ENCODE measurements around the gene CTNNA2.

DNA sequence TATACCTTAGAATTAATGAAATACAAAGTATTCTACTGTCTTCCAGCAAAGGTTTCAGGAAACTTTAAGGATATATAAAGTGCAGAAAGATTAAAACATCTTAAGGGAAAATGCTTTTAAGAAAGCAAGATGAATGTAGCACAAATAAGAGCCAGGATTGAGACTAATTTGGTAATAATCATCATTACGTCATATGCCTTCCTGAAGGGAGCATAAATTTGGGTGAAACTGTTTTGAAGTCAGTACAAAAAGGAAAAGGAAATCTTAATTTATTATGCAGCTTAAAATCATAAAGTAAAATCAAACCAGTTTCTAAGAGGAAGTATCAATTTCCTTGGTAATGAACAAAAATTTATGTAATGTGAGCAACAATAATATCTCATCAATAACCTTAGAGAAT, 221.7 kb downstream of the CTNNA2 start:
- TF ChIP-seq POLR2AphosphoS5 (IDR thresholded peaks at IDR 0.05; ENCODE audit: low read depth, low read length): no peak
- TF ChIP-seq, protein P1, sequence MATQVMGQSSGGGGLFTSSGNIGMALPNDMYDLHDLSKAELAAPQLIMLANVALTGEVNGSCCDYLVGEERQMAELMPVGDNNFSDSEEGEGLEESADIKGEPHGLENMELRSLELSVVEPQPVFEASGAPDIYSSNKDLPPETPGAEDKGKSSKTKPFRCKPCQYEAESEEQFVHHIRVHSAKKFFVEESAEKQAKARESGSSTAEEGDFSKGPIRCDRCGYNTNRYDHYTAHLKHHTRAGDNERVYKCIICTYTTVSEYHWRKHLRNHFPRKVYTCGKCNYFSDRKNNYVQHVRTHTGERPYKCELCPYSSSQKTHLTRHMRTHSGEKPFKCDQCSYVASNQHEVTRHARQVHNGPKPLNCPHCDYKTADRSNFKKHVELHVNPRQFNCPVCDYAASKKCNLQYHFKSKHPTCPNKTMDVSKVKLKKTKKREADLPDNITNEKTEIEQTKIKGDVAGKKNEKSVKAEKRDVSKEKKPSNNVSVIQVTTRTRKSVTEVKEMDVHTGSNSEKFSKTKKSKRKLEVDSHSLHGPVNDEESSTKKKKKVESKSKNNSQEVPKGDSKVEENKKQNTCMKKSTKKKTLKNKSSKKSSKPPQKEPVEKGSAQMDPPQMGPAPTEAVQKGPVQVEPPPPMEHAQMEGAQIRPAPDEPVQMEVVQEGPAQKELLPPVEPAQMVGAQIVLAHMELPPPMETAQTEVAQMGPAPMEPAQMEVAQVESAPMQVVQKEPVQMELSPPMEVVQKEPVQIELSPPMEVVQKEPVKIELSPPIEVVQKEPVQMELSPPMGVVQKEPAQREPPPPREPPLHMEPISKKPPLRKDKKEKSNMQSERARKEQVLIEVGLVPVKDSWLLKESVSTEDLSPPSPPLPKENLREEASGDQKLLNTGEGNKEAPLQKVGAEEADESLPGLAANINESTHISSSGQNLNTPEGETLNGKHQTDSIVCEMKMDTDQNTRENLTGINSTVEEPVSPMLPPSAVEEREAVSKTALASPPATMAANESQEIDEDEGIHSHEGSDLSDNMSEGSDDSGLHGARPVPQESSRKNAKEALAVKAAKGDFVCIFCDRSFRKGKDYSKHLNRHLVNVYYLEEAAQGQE (IDR thresholded peaks at IDR 0.05; ENCODE audit: insufficient read depth in 1 of 2, low read depth in 2 of 2, low read length in 2 of 2): no peak
- no peak for TF ChIP-seq TAF1 (IDR thresholded peaks at IDR 0.05; ENCODE audit: borderline replicate concordance, insufficient read depth, low read length)
- no peak for TF ChIP-seq SIN3A (IDR thresholded peaks at IDR 0.05; ENCODE audit: borderline replicate concordance, insufficient read depth, low read length)
